Activated naive CD8-positive, alpha-beta T cell treated with anti-CD3 and anti-CD28 coated beads, Interleukin-2, amount 50 U/mL, for 16 hours (primary cell): Measurements from ENCODE around the gene CAMKK1.

ENCODE experiments used
- DNase-seq: peaks from one replicate; pipeline ENCODE4 v3.0.0-alpha.2; 2020; ENCODE audit warnings: low read depth, low spot score

Gene CAMKK1

DNA sequence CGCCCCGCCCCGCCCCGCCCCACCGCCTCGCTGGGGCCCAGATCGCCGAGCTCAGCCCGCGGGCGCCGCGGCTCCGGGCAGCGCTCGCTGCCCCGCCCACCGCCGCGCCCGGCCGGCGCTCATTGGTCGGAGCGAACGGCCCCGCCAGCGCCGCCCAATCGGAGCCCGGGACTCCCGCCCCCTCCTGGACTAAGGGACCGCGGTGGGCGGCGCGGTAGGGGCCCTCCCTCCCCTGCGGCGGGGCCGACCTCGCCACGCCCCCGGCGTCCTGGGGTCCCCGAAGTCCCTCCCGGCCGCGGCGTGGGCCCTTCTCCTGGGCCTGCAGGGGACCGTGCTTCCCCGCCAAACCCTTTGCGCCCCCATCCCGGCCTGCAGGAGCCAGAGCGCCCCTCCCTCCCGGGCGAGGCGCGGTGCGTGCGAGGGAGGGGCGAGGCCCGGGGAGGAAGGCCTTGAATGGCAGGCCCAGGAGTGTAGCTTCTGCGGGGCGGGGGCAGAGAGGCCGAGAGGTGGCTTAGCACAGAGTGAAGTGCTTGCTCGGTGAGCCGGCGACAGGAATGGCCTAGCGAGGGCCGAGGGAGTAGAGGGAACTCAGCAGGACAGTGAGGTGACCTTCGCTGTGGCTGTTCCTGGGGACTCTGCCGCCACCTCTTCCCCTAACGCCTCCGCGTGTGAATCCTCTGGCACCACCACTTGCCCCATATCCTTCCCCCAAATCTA is at the start of gene CAMKK1:
Gene CAMKK1, minus strand, starts transcription at position 51 of the 717 bp plus-strand sequence. CDS start 7,366 bp downstream, outside the sequence.
- DNase-seq: peak; percentile 75

DNA sequence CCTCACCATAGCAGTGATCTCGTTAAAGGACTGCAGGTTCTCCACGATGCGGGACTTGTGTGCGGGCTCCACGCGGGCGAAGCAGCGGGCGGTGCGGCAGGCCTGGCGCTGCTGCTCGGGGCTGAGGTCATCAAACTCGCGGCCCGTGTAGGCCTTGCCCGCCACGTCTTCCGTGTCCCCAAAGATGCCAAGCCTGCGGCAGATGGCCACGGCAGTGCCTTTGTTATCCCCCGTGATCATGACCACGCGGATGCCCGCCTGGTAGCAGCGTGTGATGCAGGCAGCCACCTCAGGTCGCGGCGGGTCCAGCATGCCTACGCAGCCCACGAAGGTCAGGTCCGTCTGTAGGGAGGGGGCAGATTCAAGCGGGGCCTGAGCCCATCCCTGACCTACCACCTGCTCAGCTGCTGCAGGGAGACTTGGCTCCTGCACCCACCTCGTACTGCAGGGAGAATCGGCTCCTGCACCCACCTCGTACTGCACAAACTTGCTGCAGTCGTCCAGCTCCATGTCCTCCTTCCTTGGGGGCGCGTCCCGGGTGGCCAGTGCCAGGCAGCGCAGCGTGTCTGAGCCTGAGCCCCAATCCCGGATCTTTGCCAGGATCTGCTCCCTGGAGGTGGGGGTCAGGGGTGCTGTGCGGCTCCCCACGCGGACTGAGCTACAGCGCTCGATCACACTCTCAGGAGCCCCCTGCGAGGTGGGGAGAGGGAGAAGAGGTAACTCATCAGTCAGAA is 48.3 kb upstream of the CAMKK1 start:
- DNase-seq: no peak

DNA sequence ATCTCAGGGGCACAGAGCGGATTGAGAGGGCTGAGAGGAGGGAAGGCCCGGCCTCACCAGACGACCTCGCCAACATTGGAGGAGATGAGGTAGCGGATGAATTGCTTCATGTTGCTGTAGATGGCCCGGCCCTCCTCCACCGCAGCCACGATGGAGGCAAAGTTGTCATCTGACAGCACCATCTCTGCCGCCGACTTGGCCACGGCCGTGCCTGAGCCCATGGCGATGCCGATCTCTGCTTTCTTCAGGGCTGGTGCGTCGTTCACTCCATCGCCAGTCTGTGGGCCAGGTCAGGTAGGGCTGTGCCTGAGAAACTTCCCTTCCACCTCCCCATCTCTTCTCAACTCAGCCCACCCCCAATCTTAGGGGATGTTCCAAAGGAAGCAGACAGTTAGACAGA is 44.5 kb upstream of the CAMKK1 start:
- no peak for DNase-seq

DNA sequence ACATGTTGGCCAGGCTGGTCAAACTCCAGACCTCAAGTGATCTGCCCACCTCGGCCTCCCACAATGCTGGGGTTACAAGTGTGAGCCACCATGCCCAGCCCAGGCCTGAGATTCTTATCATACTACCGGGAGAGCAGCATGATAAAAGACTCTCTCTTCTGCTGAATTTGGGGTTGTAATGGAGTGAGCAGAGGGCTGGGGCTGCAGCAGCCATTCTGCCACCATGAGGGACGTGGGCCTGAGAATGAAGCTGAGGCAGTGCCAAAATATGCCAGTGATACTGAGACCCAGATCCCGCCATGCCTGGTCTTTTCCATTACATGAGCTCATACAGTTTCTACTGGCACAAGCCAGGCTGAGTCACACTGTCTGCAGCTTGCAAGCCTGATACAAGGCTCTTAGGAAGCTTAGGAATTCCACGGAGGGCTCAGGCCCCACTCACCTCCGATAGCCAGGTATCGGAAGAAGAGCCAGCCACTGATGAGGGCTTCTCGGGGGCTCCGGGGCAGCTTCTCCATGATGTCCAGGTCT is 43.0 kb upstream of the CAMKK1 start:
- DNase-seq: no peak

DNA sequence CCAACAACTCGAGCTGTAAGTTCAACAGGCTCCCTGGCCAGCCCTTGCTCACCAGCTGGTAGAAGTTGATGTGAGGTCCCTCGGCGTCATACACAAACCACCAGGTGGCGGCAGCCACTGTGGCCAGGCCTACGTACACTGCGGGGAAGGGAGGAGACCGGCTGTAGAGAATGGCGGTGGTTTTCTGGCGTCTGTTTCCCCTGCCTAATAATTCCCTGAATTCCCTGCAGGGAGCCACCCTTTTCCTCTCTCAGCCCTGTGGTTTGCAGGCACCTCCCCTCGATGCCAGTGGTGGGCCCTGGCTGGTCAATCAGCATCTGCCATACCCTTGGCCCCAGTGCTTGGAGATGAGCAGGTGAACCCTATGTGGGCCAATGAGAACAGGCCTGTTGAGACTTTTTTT is 42.3 kb upstream of the CAMKK1 start:
- no peak for DNase-seq

DNA sequence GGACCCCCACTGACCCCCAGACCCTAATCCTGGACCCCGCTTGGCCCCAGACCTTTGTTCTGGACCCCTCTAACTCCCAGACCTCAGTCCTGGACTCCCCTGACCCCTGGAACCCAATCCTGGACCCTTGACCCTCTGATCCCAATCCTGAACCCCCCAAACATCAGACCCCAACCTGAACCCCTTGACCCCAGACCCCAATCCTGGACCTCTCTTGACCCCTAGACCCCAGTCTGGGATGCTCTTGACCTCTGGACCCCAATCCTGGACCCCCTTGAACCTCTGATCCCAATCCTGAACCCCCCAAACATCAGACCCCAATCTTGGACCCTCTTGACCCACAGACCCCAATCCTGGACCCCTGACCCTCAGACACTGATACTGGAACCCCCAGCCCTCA is 36.9 kb upstream of the CAMKK1 start:
- DNase-seq: no peak

DNA sequence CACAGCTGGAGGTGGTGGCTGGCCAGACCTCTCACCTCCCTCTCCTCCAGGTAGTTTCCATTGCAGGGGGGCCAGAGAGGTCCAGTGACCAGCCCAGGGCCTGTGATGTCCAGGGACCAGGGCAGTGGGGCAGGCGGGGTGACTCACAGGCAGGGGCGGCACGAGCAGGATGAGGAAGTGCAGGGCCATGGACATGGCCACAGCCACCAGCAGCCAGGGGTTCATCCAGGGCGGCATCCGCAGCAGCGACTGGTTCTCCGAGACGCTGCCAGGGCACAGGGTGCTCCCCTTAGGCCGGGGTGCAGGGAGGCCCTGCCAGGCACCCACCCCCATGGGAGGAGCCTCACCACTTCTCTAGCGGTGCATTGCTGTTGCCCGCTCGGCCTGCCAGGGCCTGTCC is 36.3 kb upstream of the CAMKK1 start:
- DNase-seq: no peak

DNA sequence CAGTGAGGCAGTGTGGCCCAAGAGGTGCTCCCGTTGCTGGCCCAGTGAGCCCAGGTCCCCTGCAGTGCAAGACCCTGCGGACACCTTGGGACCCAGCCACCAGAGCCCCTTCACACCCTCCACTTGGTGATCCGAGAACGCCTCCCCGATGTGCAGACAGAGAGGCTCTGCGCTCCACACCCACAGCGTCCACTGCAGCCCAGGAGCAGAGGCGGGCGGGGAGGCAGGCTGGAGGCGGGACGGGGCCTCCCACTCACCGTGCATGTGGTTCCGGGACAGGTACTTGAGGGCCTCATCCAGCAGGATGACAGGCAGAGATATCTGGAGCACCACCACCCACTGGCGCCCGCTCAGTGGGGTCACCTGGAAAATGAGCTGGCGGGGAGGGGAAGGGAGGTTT is 35.6 kb upstream of the CAMKK1 start:
- DNase-seq: no peak

DNA sequence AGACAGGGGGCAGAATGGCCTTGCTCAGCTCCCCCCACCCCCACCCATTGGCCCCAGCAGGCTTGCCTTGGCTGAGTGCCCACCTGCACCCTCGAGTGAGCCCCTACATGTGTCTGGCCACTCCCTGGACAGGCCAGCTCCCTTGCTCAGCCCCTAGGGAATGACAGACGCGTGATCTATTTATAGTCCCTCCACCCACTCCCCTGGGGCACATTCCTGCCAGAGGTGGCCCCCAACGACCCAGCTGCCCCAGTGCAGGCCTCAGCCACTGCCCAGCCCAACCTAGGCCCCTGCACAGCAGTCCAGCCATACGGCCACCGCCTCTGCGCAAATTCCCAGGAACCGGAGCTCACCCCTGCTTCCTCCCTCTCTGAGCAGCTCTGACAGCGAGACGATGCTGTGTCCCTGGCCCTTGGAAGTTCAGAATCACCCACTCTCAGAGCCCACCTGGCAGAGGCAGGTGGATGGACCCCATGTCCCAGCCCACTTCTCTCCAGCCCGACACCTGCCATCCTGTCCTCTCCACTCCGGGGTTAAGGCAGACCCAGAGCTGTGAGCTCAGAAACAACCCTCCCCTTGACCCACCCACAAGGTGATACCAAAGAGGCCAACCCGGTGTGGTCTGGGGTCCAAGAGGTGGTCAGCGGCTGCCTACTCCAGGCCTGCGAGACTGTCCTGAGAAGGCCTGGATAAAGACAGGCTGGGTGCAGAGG is 34.9 kb upstream of the CAMKK1 start:
- DNase-seq: no peak

DNA sequence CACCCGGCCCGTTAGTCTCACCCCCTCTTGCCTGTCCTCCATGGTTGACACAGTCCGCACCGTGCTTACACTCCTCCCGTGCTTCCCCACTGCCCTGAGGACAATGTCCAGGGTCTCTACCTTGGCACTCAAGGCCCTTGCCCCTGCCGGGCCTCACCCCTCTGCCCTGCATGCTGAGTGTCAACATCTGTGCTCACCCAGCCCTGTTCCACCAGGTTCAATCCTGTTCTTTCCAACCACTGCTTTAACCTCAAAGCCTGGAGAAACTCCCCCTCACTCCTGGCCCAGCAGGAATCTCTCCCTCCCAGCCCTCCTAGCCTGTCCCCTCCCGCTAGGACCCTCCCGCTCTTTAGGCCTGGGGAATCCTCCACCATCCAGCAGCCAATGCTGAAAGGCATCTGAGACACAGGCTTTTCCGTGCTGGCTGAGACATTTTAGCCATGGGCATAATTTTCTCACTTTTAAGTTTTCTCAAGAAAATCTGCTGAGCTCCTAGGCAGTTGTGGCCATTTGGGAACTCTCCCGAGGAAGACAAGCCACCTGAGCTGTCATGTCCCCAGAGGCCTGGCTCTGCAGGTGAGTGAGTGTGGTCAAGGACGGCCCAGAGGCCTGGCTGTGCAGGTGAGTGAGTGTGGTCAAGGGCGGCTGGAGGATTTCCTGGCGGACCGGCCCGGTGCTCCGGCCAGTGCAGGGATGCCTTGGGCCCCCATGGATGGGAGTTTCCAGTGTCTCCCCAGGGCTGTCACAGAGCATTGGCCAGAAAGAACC is 34.2 kb upstream of the CAMKK1 start:
- DNase-seq: no peak

DNA sequence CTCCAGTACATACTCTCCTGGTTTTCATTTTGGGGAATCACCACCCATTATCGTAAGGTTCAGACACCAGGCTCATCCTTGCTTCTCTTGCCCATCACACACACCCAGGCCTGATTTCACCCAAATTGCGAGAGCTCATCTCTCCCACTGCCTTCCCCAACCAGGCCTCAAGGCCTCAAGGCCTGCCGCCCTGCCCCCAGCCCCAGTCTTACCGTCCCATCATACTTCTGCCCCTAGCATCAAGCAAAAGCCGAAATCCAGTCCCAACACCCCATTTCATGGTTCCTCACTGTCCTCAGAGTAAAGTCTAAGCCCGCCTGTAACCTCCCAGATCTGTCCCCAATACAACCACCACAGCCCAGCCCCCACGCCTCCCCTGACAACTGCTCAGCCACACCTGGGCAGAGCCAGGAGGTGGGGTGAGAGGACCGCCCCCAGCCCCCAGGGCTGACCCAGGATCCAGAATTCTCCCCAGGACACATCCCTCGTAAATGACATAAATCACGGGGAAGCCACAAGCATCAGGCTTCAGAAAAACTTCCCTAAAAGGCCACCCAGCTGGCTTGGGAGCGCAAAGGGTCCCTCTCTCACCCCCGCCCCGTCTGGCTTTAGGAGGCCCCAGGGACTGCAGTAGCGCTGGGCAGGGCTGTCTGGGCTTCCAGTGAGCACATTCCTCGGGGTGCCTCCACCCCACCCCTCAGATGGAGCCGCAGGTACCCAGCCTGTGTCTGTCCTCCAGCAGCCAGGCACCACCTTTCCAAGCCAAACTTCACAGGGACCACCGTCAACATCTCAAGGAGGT is 33.0 kb upstream of the CAMKK1 start:
- no peak for DNase-seq

DNA sequence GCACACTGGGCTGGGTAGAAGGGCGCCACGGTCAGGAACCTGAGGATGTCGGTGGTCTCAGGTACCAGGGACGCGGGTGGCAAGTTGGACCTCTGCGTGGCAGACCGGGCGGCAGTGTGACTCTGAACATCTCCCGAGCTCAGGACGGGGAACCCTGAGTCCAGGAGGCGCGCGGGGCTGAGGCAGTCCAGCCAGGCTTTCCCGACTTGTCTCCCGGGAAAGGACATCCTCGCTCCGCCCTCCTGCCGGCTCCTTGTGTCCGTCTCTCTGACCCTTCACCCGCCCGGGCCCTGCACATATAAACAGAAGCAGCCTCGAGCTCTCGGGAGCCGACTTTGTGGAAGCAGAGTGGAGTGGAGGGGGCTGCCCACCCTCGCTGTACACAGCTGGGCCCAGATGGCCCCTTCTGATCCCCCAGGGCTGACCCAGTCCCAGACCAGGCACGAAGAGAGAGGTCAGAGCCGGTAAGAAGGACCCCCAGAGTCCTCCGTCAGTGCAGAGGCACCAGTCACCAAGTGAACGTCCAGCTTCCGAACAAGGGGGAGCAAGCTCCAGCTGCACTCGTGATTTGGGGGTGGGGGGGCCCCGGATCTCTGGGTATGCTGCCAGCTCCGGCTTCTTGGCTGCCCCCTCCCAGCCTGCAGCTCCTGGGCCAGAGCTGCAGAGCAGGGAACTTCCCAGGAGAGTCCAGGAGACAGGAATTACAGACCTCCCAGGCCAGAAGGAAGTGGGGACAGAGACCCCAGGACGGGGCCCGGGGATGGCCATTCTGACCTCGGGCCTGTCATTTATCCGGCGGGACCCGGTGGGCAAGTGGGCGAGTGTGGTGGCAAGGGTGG is 31.9 kb upstream of the CAMKK1 start:
- DNase-seq: no peak

DNA sequence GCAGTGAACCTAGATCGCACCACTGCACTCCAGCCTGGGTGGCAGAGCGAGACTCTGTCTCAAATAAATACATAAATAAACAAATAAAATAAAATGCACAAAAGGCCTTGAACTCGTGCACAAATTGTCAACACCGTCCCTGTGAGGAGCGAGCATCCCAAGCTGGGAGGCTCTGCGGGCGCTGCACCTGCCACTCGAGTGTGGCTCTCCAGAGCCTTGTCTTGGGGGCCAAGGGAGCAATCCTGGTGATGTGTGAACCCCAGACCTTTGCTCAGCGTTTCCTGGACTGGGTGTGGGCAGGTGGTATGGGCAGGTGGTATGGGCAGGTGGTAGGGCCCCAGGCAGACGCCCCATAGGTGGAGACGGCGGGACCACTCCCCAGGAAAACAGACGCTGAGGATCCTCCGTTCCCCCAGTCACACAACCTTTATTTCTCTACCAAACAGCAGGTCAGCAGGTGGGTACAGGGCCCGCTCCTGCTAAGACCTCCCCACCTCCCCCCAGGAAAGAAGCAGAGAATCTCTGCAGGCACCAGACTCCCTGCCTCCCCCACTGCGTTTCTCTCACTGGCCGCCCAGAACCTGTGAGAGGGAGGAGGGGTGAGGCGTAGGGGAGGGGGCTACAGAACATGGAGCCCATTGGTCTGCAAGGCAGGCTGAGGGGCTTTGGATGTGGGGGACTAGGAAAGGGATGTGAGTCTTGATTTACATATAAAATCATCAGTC is 30.8 kb upstream of the CAMKK1 start:
- no peak for DNase-seq

DNA sequence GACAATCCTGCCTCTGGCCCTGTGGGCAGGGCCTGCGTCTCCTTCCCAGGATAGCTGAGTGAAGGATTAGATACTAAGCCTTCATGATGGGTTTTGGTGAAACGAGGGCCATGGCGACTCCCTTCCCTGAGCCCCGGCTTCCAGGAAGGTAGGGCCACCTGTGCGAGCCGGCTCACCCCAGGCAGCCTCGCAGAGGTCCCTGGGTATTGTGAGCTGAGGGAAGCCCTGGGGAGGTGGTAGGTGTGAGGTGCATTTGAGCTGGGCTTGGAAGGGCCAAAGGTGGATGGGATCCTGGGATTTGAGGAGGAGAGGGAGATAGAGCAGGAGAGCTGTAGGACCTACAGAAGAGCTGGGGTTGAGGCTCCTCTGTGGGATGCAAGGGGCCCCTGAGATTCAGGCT is 29.9 kb upstream of the CAMKK1 start:
- no peak for DNase-seq

DNA sequence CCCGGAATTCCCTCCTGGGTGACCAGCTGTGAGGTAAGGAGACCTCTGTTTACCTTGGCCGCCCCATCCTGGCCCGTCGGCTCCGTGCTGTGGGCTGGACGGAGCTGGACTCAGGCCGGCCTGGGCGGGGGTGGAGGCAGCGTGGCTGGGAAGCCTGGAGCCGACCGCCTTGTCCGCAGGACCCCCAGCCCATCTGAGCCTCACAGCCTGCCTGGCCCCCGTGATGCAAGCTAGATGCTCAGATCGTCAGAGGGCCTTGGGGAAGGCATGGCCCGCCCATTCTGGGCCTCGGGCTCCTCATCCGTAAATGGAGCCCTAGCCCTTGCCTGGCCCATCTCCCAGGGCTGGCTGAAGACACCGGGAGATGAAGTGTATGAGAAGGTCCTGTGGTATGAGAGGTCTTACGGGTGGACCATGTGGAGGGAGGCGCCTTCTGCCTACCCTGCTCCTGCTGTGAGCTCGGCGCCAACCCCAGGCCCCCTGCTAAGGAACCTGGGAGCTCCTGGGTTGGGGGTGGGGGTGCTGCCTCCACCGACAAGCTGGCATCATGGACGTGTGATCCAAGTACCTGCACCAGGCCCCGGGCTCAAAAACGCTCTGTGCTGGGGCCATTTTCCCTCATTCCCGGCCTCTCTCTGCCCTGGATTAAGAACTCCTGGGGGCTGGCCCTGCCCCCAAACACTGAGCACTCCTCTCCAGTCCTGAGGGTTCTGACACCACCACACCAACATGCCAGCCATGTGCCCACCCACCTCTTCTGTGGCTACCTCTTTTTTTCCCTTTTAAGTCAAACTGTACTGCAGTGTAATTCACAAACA is 28.9 kb upstream of the CAMKK1 start:
- no peak for DNase-seq

DNA sequence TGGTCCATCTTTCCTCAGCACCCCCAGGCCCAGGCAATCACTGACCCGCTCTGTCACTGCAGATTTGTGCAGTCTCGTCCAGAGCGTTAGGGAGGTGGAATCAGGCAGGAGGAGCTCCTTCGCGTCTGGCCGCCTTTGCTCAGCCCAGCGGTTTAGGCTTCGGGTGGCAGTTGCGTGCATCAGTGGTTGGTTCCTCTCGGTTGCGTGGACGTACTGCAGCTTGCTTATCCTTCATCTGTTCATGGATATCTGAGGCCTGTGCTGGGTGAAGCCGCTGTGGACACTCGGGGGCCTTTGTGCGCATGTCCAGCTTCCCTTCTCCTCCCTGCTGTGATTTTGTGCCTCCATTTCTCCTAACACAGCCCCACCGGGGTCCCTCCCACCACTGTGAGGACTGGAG is 28.2 kb upstream of the CAMKK1 start:
- no peak for DNase-seq

DNA sequence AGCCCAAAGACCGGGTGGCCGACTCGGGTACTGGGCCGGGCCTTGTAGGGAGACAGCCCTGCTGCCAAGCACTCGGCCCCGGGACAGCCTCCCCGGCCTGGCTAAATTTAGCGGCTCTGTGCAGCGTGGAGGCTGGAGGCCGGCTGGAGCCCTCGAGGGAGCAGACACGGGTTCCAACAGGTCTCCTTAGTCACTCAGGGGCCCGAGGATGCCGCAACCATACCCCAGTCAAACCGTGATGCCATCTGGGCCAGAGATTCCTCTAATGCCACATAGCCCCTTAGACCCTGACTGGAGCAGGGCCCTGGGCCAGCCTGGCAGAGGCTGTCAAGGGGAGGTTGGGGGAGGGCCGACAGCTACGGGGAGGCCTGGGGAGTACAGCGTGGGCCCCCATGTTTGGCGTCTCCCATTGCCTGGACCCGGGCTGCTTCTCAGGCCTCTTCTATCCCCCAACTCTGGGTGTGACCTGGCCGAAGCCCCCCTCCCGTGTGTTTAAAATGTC is 26.3 kb upstream of the CAMKK1 start:
- no peak for DNase-seq
